Mucosa of rectum (tissue), 2 donors: ENCODE results near the gene EIF1B.

Experiments
- H3K27ac ChIP-seq, 2 donors: one replicate each; pipeline ENCODE4 v1.7.0; 2013; ENCODE audit warnings: inconsistent platforms in 2 of 2, low read depth in 2 of 2, low read length in 2 of 2
- H3K27me3 ChIP-seq, 2 donors: one replicate each; pipeline ENCODE4 v1.7.0; 2013; ENCODE audit warnings: low read length in 2 of 2; ENCODE audit not compliant: control insufficient read depth in 2 of 2, insufficient read depth in 2 of 2
- H3K36me3 ChIP-seq, 2 donors: one replicate each; pipeline ENCODE4 v1.7.0; 2013; ENCODE audit warnings: low read length in 2 of 2; ENCODE audit not compliant: control insufficient read depth in 2 of 2, insufficient read depth in 2 of 2
- H3K4me1 ChIP-seq, 2 donors: one replicate each; pipeline ENCODE4 v1.7.0; 2013; ENCODE audit warnings: low read length in 2 of 2, mild to moderate bottlenecking in 1 of 2; ENCODE audit not compliant: control insufficient read depth in 2 of 2, insufficient read depth in 2 of 2
- H3K4me3 ChIP-seq, 2 donors: one replicate each; pipeline ENCODE4 v1.7.0; 2013; ENCODE audit warnings: low read length in 2 of 2
- H3K9ac ChIP-seq, 2 donors: one replicate each; pipeline ENCODE4 v1.7.0; 2013; ENCODE audit warnings: low read length in 2 of 2, low read depth in 1 of 2, mild to moderate bottlenecking in 1 of 2
- H3K9me3 ChIP-seq, 2 donors: one replicate each; pipeline ENCODE4 v1.7.0; 2013; ENCODE audit warnings: low read length in 2 of 2; ENCODE audit not compliant: control insufficient read depth in 2 of 2
- donor health status: healthy.
- donor health status: Normal muscosa, but diverticular disease.

The EIF1B gene

GRCh38 chr3:40290396-40290795 is 19.1 kb upstream of the EIF1B start:
- H3K4me3 ChIP-seq: no peak overlapping the region
- H3K9me3 ChIP-seq: no peaks in the 10 kb centered on the region
- H3K9ac ChIP-seq: no peak overlapping the region
- no peak overlapping the region for H3K27ac ChIP-seq
- no peaks in the 10 kb centered on the region for H3K27me3 ChIP-seq
- H3K36me3 ChIP-seq: peaks cover 0 to 3% of the 10 kb centered on the region in 2 donors
- H3K4me1 ChIP-seq: no peaks in the 10 kb centered on the region

DNA sequence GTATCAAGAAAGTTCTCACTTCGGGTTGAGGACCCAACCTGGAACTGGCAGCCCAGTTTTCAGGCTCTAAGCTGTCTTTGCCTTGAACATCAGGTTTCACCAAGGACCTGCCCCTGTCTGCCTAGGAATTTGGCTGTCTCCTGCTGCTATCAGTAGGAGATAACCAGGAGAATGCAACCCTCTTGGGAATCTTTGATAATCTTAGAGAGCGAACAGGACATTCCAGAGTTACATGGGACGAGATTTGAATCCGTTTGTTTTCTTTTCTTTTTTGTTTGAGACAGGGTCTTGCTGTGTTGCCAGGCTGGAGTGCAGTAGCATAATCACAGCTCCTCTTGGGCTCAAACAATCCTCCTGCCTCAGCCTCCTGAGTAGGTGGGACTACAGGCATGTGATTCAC is 18.0 kb upstream of the EIF1B start:
- Histone ChIP-seq H3K4me1 (no peaks in the 10 kb centered on the region), H3K27me3 (no peaks in the 10 kb centered on the region), H3K36me3 (peaks cover 0 to 3% of the 10 kb centered on the region in 2 donors), H3K9ac (no peak overlapping the region), H3K27ac (no peak overlapping the region), H3K4me3 (no peak overlapping the region), H3K9me3 (no peaks in the 10 kb centered on the region)

DNA sequence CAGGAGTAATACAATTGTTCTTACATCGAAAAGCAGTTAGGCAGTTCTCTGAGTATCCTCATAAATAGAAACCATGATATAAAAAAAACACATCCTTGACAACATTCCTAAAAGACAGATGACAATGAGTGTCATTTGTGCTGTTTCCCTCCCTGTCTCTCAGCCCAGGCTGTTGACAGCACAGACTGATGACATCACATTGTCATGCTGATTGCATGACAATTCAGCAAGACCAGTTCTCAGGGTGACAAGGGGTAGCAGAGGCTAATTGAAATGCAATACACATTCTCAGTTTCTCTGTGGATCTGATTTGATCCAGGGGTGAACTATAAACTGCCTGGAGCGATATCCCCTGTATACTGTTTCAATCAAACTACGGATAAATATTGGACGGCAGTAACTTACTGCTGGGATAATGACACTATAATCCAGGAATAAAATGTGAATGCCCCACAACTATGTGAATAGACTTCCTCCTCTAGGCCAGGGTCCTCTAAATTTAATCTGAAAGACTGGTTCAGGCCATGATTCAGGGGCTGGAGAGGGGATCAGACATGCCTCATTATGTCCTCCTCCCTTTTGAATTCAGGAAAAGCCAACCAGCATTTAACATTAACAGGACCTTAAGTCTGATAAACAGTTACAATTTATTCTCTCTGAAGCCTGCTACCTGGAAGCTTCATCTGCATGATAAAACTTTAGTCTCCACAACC is 16.7 kb upstream of the EIF1B start:
- Histone ChIP-seq H3K36me3 (peaks cover 0 to 3% of the 10 kb centered on the region in 2 donors), H3K9ac (no peak overlapping the region), H3K27ac (no peak overlapping the region), H3K4me1 (no peaks in the 10 kb centered on the region), H3K9me3 (no peaks in the 10 kb centered on the region), H3K4me3 (no peak overlapping the region), H3K27me3 (no peaks in the 10 kb centered on the region)

GRCh38 chr3:40294434-40294833 is 15.1 kb upstream of the EIF1B start:
- no peaks in the 10 kb centered on the region for H3K9me3 ChIP-seq
- H3K36me3 ChIP-seq: peaks cover 0 to 3% of the 10 kb centered on the region in 2 donors
- no peaks in the 10 kb centered on the region for H3K27me3 ChIP-seq
- H3K4me1 ChIP-seq: no peaks in the 10 kb centered on the region
- H3K9ac ChIP-seq: no peak overlapping the region
- no peak overlapping the region for H3K4me3 ChIP-seq
- no peak overlapping the region for H3K27ac ChIP-seq

- Histone ChIP-seq H3K9me3 (no peaks in the 10 kb centered on the region), H3K4me3 (no peak overlapping the region), H3K27me3 (no peaks in the 10 kb centered on the region), H3K9ac (no peak overlapping the region), H3K36me3 (no peaks in the 10 kb centered on the region), H3K4me1 (no peaks in the 10 kb centered on the region), H3K27ac (no peak overlapping the region)
These were observed 11.4 kb upstream of the EIF1B start for GRCh38 chr3:40298075-40298474.

DNA sequence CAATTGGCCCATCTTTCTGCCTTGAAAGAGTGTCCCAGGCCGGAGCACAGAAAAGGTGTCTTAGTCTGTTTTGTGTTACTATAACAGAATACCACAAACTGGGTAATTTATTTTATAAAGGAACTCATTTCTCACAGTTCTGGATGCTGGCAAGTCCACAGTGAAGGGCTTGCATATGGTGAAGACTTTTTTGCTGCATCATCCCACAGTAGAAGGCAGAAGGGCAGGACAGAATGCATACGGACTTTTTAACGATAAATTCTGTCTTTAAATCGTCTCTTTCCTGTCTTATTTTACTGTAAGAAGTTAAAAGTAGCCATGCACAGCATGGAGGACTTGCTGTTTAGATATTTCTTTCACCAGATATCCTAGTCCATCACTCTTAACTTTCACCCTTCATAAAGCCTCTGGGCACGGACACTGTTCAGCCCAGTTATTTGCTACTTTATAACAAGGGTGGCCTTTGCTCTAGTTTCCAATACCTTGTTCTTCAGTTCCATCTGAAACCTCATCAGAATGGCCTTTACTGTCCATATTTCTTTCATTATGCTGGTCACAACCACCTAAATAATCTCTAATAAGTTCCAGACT is 10.3 kb upstream of the EIF1B start:
- Histone ChIP-seq H3K36me3 (no peaks in the 10 kb centered on the region), H3K27me3 (no peaks in the 10 kb centered on the region), H3K27ac (no peak overlapping the region), H3K4me1 (no peaks in the 10 kb centered on the region), H3K9me3 (no peaks in the 10 kb centered on the region), H3K9ac (no peak overlapping the region), H3K4me3 (no peak overlapping the region)

DNA sequence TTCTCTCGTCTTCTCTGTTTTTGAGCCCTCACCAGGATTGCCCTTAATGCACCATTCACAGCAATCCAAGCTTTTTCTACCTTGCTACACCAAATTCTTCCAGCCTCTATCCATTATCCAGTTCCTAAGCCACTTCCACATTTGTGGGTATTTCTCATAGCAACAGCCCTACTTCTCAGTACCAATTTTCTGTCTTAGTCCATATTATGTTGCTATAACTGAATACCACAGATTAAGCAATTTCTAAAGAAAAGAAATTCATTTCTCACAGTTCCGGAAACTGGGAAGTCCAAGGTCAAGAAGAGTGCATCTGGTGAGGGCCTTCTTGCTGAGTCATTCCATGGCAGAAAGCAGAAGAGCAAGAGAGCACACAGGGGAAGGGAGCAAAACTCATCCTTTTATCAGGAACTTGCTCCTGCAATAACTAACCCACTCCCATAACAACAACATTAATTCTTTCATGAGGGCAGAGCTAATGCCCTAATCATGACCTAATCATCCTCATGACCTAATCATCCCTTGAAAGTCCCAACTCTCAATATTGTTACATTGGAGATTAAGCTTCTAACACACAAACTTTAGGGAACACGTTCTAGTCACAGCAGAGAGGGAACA is 9.7 kb upstream of the EIF1B start:
- H3K36me3 ChIP-seq: no peaks in the 10 kb centered on the region
- no peak overlapping the region for H3K27ac ChIP-seq
- no peak overlapping the region for H3K4me3 ChIP-seq
- no peaks in the 10 kb centered on the region for H3K4me1 ChIP-seq
- no peaks in the 10 kb centered on the region for H3K27me3 ChIP-seq
- no peak overlapping the region for H3K9ac ChIP-seq
- H3K9me3 ChIP-seq: no peaks in the 10 kb centered on the region

- Histone ChIP-seq H3K27ac (no peak overlapping the region), H3K27me3 (no peaks in the 10 kb centered on the region), H3K9ac (no peak overlapping the region), H3K4me1 (no peaks in the 10 kb centered on the region), H3K36me3 (no peaks in the 10 kb centered on the region), H3K9me3 (no peaks in the 10 kb centered on the region), H3K4me3 (no peak overlapping the region)
These were observed 6.7 kb upstream of the EIF1B start for GRCh38 chr3:40302784-40303183.

- Histone ChIP-seq H3K9me3 (no peaks in the 10 kb centered on the region), H3K27me3 (no peaks in the 10 kb centered on the region), H3K27ac (no peak overlapping the region), H3K36me3 (no peaks in the 10 kb centered on the region), H3K9ac (no peak overlapping the region), H3K4me1 (peaks cover 0 to 7% of the 10 kb centered on the region in 2 donors), H3K4me3 (no peak overlapping the region)
These were observed 5.2 kb upstream of the EIF1B start for GRCh38 chr3:40304352-40304751.

GRCh38 chr3:40306336-40306735 is 3.2 kb upstream of the EIF1B start:
- Histone ChIP-seq H3K4me1 (peaks cover 6 to 8% of the 10 kb centered on the region in 2 donors), H3K27me3 (no peaks in the 10 kb centered on the region), H3K9me3 (no peaks in the 10 kb centered on the region), H3K27ac (no peak overlapping the region), H3K9ac (no peak overlapping the region), H3K36me3 (peaks cover 0 to under 1% of the 10 kb centered on the region in 2 donors), H3K4me3 (no peak overlapping the region)
